Mucosa of rectum (tissue), 2 donors: ENCODE data around the gene EML2.
A peak's percentile ranks its signal among the peaks of the same experiment; 100 is the strongest.

Experiments used
- H3K27ac ChIP-seq, 2 donors: one replicate each; pipeline ENCODE4 v1.7.0; 2013; ENCODE audit warnings: inconsistent platforms in 2 of 2, low read depth in 2 of 2, low read length in 2 of 2
- H3K27me3 ChIP-seq, 2 donors: one replicate each; pipeline ENCODE4 v1.7.0; 2013; ENCODE audit warnings: low read length in 2 of 2; ENCODE audit not compliant: control insufficient read depth in 2 of 2, insufficient read depth in 2 of 2
- H3K36me3 ChIP-seq, 2 donors: one replicate each; pipeline ENCODE4 v1.7.0; 2013; ENCODE audit warnings: low read length in 2 of 2; ENCODE audit not compliant: control insufficient read depth in 2 of 2, insufficient read depth in 2 of 2
- H3K4me1 ChIP-seq, 2 donors: one replicate each; pipeline ENCODE4 v1.7.0; 2013; ENCODE audit warnings: low read length in 2 of 2, mild to moderate bottlenecking in 1 of 2; ENCODE audit not compliant: control insufficient read depth in 2 of 2, insufficient read depth in 2 of 2
- H3K4me3 ChIP-seq, 2 donors: one replicate each; pipeline ENCODE4 v1.7.0; 2013; ENCODE audit warnings: low read length in 2 of 2
- H3K9ac ChIP-seq, 2 donors: one replicate each; pipeline ENCODE4 v1.7.0; 2013; ENCODE audit warnings: low read length in 2 of 2, low read depth in 1 of 2, mild to moderate bottlenecking in 1 of 2
- H3K9me3 ChIP-seq, 2 donors: one replicate each; pipeline ENCODE4 v1.7.0; 2013; ENCODE audit warnings: low read length in 2 of 2; ENCODE audit not compliant: control insufficient read depth in 2 of 2
- donor health status: healthy.
- donor health status: Normal muscosa, but diverticular disease.

Gene EML2

DNA sequence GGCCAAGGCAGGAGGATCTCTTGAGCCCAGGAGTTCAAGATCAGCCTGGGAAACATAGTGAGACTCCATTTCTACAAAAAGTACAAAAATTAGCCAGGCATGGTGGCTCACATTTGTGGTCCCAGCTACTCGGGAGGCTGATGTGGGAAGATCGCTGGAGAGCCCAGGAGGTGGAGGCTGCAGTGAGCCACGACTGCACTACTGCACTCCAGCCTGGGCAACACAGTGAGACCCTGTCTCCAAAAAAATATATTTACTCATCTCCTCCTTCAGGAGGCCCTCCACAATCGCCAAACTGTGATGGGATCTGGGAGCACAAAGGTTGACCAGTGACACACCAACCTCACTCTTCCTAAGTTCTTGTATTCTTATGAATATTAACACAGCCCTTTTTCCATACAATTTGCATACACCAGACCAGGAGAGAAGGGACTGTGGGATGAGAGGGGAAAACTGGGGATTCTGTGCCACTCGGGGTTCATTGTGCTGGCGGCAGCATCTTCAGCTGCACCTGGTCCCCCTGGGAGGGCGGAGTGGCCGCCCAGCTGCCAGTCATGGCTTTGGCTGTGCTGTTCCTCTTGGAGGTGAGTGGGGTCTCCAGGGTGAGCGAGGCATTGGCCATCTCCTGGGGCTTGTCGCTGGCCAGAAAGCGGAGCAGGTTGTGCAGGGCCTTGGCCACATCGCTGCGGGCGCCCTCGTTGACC is 48.7 kb downstream of the EML2 start:
- H3K9ac ChIP-seq: no peak overlapping the region
- no peak overlapping the region for H3K27ac ChIP-seq
- H3K4me1 ChIP-seq: peaks cover under 1% of the 10 kb centered on the region in 2 donors
- no peaks in the 10 kb centered on the region for H3K36me3 ChIP-seq
- no peaks in the 10 kb centered on the region for H3K9me3 ChIP-seq
- H3K27me3 ChIP-seq: peaks cover 13 to 17% of the 10 kb centered on the region in 2 donors
- H3K4me3 ChIP-seq: no peak overlapping the region

DNA sequence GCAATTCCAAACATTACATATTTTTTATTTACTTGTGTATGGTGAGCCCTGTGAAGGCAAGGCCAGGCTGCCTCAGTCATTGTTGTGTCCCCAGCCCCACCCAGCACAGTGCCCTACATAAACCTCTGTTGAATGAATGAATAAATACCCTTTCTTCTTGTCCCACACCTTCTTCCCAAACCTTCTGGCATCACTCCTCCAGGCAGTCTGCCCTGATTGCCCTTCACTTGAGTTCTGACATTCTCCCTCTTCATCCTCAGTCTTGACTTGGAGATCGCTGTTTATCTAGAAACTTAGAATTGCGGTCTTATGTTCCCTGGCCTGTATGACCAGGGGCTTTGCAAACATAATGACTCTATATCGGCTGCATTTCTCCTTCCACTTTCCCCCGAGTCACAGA is 49.4 kb downstream of the EML2 start:
- H3K36me3 ChIP-seq: no peaks in the 10 kb centered on the region
- H3K9me3 ChIP-seq: no peaks in the 10 kb centered on the region
- no peak overlapping the region for H3K9ac ChIP-seq
- peaks cover 13 to 17% of the 10 kb centered on the region in 2 donors for H3K27me3 ChIP-seq
- no peak overlapping the region for H3K4me3 ChIP-seq
- H3K4me1 ChIP-seq: peaks cover 4 to 6% of the 10 kb centered on the region in 2 donors
- H3K27ac ChIP-seq: no peak overlapping the region

- peak overlapping the region in 1 of 2 donors; percentile 7 for H3K27ac ChIP-seq
- H3K9ac ChIP-seq: no peak overlapping the region
- H3K36me3 ChIP-seq: no peaks in the 10 kb centered on the region
- H3K4me1 ChIP-seq: peaks cover 4 to 6% of the 10 kb centered on the region in 2 donors
- peaks cover 13 to 17% of the 10 kb centered on the region in 2 donors for H3K27me3 ChIP-seq
- no peaks in the 10 kb centered on the region for H3K9me3 ChIP-seq
- no peak overlapping the region for H3K4me3 ChIP-seq
These were observed 51.3 kb downstream of the EML2 start for GRCh38 chr19:45587873-45588272.

GRCh38 chr19:45585158-45585577 is 54.0 kb downstream of the EML2 start:
- Histone ChIP-seq H3K4me3 (peak overlapping the region; percentile 81 to 98), H3K4me1 (peaks cover 4 to 6% of the 10 kb centered on the region in 2 donors), H3K27ac (peak overlapping the region; percentile 99), H3K36me3 (peaks cover 0 to 3% of the 10 kb centered on the region in 2 donors), H3K9me3 (no peaks in the 10 kb centered on the region), H3K9ac (peak overlapping the region in 1 of 2 donors; percentile 80), H3K27me3 (peaks cover 0 to 3% of the 10 kb centered on the region in 2 donors)

- peak within 1 kb of the TSS; percentile 96 to 98 for H3K9ac ChIP-seq
- H3K36me3 ChIP-seq: peaks cover 0 to 3% of the 10 kb centered on the region in 2 donors
- no peaks in the 10 kb centered on the region for H3K27me3 ChIP-seq
- H3K9me3 ChIP-seq: no peaks in the 10 kb centered on the region
- H3K27ac ChIP-seq: peak within 1 kb of the TSS; percentile 99
- peaks cover 4 to 6% of the 10 kb centered on the region in 2 donors for H3K4me1 ChIP-seq
- H3K4me3 ChIP-seq: peak within 1 kb of the TSS; percentile 85 to 98
These were observed 54.7 kb downstream of the EML2 start, which contains the start of gene OPA3 for GRCh38 chr19:45584332-45585157. OPA3 (minus strand) TSS chr19:45584802; CDS start chr19:45584764, 38 bp downstream.

DNA sequence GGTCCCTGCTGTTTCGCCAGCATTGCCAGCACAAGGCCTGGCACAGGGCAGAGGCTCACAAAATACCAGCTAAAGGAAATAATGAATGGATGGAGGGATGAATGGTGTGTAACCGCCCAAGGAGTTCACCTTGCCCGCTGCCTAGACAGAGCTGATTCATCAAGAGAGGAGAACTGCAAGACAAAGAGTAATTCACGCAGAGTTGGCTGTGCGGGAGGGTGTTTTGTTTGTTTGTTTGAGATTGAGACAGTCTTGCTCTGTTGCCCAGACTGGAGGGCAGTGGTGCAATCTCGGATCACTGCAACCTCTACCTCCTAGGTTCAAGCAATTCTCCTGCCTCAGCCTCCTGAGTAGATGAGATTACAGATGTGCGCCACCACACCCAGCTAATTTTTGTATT is 57.6 kb downstream of the EML2 start:
- H3K36me3 ChIP-seq: peaks cover 0 to 3% of the 10 kb centered on the region in 2 donors
- H3K4me1 ChIP-seq: peaks cover 19 to 21% of the 10 kb centered on the region in 2 donors
- no peak overlapping the region for H3K4me3 ChIP-seq
- no peak overlapping the region for H3K9ac ChIP-seq
- no peaks in the 10 kb centered on the region for H3K27me3 ChIP-seq
- no peak overlapping the region for H3K27ac ChIP-seq
- H3K9me3 ChIP-seq: no peaks in the 10 kb centered on the region

DNA sequence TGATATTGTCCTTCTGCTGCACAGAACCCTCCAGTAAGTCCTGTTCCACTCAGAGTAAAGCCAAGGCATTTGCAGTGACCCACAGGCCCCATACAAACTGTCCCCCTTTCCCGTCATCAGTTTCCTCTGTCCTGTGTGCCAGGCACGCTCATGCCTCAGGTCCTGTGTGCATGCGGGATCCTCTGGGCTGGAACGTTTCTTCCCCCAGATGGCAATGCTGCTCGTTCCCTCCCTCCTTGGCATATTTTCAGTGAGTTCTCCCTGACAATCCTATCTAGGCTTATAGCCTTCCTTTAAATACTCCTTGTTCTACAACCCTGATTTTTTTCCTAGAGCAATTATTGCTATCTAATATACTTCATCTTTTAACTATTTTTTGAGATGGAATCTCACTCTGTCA is 60.3 kb downstream of the EML2 start:
- Histone ChIP-seq H3K4me1 (peaks cover 17% of the 10 kb centered on the region in 2 donors), H3K9ac (no peak overlapping the region), H3K4me3 (no peak overlapping the region), H3K27me3 (no peaks in the 10 kb centered on the region), H3K27ac (no peak overlapping the region), H3K9me3 (no peaks in the 10 kb centered on the region), H3K36me3 (peaks cover 0 to 3% of the 10 kb centered on the region in 2 donors)

DNA sequence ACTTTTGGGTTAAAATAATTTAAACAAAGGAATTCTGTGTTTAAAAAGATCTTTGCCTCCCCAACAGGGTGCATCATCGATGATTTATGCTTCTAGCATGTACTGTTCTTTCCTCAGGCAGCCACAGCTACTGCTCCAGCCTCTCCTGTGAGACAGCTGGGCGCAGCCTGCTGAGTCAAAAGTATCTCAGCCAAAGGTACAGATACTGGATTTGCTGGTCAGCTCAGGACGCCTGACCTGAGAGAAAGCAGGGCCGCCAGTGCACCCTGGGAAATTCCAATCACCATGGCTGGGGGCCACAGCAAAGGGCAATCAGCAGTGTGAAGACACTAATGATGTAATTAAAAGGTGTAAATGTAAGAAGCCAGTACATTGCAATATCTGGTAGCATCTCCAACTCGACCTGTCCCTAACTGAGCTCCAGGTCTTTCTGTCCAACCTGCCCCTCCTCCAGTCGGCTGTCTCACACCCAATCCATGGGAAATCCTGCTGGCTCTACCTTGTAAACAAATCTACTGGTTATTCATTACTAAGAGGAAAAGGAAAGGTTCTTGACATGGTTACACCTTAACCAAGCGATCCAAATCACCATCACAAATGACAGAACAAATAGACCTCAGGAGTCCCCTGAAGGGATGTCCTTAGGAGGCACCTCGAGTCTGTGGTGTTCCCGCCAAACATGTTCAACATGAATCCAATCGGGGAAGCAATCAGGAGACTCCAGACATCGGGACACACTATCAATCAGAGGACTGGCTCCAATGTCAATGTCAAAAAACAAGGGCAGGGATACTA is 61.9 kb downstream of the EML2 start:
- Histone ChIP-seq H3K9me3 (no peaks in the 10 kb centered on the region), H3K36me3 (peaks cover 0 to 3% of the 10 kb centered on the region in 2 donors), H3K9ac (peak overlapping the region; percentile 27 to 49), H3K4me3 (peak overlapping the region in 1 of 2 donors; percentile 49), H3K27ac (peak overlapping the region; percentile 77 to 81), H3K4me1 (peaks cover 17% of the 10 kb centered on the region in 2 donors), H3K27me3 (no peaks in the 10 kb centered on the region)

- Histone ChIP-seq H3K27ac (peak overlapping the region; percentile 77 to 81), H3K4me3 (no peak overlapping the region), H3K9me3 (no peaks in the 10 kb centered on the region), H3K36me3 (peaks cover 0 to 3% of the 10 kb centered on the region in 2 donors), H3K27me3 (no peaks in the 10 kb centered on the region), H3K9ac (peak overlapping the region in 1 of 2 donors; percentile 9), H3K4me1 (peaks cover 17% of the 10 kb centered on the region in 2 donors)
These were observed 62.5 kb downstream of the EML2 start for GRCh38 chr19:45576682-45577081.
